ENCODE measurements around the gene LRWD1.
"Not testable (repeated sequence)": the region's sequence is repeated elsewhere in the genome, so short reads cannot be mapped to it uniquely, and the experiment has no call there.

Gene LRWD1

DNA sequence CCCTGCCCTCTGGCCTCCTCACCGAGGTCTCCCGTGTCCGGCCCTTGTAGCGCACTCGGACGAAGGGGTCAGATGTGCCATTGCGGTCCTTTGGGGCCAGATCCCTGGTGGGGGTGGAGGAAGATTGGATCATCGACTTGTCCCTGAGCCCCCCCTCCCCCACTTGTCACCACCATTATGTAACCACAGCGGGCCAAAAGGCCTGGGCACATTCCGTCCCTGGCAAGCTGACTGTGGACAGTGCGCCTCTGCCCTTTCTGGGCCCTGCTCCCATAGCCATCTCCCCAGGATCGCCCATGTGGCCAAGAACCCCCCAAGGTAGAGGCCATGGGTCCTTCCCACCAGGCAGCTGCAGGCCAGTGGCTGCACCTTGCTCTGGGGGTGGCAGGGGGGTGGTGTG lies 38.4 kb downstream of the LRWD1 start:
- DNase-seq: not testable (repeated sequence)

DNA sequence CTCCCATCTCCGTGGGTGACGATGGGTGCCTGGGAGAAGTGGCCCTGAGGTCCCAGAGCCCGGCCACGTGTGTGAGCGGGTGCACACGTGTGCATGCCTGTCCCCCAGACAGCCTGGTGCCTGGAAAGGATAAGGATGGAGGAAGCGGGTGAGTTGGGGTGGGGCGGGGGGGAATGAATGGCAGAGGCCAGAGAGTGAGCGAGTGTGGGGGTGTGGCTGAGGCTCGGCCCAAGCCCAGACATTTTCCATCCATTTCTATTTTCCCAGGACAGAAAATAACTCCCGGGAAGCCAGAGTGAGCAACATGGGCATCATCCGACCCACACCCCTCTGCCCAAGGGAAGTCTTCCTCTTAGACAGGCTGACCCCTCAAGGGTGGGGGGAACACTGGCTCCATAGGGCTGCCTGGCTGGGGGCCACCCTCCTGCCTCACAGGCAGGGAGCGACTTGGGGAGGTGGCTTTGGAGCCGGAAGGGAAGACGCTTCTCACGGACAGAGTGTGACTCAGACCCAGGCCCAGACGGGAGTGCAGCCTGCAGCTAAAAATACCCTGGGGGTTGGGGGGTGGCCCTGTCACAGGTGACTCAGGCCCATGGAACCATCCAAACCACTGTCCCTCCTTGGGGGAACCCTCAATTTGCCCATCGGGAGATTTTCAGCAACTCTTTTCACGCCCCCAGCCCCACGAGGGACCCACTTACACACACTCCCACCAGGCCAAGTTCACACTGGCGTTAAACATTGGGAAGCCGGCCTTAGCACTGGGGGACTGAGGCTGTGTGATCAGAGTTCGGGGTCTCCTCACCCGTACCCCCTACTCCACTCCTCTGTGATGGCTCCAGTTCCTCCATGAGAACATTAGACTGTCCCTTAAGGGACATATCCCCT lies 40.8 kb downstream of the LRWD1 start:
- DNase-seq: not testable (repeated sequence)

DNA sequence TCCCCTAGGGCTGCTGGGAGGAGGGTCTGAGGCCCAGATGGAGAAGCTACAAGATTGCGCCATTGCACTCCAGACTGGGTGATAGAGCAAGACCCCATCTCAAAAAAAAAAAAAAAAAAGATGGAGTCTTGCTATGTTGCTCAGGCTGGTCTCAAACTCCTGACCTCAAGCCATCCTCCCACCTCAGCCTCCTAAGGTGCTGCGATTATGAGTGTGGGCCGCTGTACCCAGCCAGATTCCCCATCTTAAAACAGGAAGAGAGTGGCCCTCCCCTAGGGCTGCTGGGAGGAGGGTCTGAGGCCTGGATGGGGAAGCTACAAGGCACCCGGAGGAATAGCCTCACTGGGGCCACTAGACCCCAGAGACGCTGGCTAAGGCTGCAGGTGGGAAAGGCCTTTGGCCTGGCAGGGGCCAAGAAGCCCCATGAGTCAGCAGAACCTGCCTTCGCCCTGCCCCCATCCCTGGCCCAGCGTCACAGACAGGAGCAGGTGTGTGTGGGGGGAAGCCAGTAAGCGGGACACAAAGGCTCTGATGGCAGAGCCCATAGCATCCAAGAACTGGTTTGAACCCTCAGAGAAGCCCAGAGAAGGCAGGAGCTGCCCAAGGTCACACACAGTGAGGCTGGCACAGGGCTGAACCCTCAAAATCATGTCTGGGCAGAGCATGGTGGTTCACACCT lies 42.8 kb downstream of the LRWD1 start:
- DNase-seq: not testable (repeated sequence)

DNA sequence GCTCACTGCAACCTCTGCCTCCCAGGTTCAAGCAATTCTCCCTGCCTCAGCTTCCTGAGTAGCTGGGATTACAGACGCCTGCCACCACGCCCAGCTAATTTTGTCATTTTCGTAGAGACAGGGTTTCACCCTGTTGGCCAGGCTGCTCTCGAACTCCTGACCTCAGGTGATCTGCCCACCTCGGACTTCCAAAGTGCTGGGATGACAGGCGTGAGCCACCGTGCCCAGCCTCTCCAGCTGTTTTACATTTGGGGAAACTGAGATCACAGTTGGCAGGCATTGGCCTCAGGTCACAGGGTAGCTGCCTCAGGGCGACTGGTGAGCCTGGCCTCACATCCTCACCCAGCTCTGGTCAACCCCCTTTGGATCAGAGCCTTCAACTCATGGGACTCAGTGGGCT lies 45.8 kb downstream of the LRWD1 start:
- not testable (repeated sequence) for DNase-seq

DNA sequence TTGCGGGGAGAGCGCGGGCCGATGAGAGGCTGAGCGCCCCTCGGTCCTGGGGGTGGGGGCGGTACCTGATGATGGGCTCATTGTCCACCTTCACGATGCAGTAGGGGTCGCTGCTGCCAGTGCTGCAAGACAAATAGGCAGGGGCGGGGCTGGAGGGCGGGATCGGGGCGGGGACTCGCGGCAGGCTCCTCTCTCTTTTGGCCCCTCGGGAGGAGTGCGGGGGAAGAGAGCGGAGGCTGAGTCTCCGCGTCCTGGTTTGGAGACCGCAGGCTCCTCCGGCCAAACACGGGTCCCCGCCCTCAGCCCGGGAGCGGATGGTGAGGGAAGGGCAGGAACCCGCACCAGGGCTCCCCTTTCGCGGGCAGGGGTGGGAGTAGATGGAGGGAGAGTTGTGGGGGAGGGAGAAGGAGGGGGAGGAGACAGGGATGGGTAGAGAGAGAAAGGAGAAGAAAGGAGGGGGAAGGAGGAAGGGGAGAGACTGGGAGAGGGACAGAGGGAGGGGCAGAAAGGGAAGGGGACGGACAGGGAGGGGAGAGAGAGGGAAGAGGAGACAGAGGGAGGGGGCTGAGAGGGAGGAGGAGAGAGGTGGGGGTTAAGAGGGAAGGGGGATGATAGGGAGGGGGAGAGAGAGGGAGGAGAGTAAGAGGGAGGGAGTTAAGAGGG lies 47.2 kb downstream of the LRWD1 start:
- DNase-seq: not testable (repeated sequence)

DNA sequence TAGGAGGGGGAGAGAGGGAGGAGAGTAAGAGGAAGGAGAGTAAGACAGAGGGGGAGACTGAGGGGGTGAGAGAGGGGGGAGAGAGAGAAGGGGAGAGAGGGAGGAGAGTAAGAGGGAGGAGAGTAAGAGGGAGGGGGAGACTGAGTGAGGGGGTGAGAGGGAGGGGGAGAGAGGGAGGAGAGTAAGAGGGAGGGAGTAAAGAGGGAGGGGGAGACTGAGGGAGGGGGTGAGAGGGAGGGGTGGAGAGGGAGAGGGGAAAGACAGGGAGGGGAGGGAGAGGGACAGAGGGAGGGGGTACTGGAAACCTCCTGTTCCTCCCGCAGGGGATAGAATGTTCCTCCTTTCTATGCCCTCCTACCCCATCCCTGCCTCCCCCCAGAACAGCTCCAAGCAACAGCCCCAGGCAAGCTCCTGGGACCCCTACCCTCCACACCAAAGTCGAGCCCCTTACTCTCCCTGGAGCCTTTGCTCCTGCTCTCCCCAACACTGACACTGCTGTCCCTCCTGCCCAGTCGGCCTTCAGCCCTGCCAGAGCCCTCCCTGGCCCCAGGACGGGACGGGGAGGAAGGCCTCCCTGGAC lies 47.9 kb downstream of the LRWD1 start:
- not testable (repeated sequence) for DNase-seq

DNA sequence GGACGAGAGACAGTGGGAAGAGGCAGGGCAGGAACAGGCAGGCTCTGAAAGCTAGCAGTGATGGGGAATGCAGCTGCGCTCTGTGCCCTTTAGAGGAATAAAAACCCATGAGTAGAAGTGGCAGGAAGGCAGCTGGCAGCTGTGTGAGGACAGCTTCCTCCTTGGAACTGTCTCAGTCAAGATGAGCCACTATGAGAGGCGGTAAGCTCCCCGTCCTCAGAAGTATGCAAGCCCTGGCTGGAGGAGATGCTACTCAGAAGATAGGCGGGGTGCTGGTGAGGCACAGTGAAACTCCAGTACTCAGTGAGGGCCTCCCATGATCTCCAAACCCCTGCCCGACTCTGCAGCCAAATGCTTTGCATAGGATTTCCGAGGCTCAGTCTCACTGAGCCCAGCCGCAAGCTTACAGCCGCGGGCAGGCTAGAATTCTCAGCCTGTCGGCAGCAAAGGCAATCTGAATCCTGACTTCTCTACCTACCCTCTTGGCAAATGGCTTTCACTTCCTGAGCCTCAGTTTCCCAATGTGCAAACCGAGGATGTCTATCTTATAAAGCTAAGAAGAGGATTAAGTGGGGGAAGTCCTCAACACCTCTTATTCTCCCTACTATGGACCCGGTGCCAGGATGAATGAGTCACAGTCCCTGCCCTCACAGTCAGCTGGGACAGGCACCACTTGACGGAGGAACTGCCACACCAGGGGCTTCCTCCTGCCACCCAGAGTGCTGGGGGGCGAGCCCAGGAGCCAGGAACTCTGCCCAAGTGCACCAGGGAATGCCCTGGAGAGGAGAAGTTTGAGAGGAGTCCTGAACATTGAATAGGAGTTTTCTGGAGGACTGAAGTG lies 50.3 kb downstream of the LRWD1 start:
- not testable (repeated sequence) for DNase-seq

DNA sequence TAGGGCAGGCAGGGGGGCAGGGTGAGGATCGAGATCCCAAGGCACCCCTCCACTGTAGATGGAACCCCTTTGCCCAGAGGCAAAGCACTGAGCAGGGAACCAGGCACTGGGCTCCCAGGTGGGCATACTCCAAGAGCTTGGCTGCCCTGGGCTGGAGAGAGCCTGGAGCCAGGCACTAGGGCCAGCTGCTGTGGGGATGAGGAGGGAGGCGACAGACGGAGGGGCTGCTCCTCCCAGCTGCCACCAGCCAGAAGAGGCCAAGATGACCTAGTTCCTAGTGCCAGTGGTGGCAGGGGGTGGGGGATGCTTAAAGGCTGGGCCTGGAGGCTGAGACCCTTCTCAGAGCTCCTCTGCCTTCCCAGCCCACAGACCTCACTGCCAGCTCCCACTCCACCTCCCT lies 51.1 kb downstream of the LRWD1 start:
- not testable (repeated sequence) for DNase-seq

DNA sequence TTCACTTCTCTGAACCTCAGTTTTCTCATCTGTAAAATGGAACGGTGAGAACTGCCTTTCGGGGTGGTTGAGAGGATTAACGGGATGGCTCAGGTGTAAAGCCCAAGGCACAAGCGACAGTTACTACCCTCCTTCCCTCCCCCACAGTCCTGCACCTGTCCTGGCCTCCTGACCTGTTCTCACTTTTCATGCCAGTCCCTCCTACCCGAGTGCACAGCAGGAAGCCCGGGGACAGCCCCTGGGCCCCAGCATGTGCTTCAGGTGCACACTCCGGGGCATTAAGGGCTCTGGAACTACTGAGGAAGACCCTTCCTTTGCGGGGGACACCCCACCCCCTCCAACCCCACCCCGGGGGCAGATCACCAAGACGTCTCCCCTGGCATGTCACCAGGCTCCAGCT lies 52.2 kb downstream of the LRWD1 start:
- DNase-seq: not testable (repeated sequence)

DNA sequence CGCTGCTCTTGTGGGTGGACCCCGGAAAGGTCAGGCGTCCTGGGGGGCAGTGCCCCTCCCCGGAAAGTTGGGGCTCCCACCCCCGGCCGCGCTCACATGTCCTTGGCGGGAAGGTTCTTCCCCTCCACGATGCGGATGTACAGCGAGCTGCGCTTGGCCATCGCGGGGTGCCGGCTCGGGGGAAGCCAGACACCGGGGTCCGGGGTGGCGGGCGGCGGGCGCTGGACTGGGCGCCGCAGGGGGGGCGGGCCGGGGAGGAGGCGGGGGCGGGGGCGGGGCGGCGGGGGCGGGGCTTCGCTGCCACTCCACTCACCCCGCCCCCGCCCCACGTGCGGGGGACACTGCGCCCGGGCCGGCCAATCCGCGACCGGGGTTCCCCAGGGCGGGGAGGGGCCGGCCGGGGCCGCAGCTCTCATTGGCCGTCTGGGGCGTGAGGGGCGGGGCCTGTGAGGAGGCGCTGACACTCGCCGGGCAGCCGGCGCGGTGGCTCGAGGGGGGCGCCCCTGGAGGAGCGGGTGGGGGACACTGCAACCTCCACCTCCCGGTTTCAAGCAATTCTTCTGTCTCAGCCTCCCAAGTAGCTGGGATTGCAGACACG lies 52.9 kb downstream of the LRWD1 start, which contains the start of gene RASA4B:
Gene RASA4B, minus strand, starts transcription at position 228 of the 598 bp plus-strand sequence. Its CDS starts 67 bp downstream, at position 161.
- DNase-seq: not testable (repeated sequence)

DNA sequence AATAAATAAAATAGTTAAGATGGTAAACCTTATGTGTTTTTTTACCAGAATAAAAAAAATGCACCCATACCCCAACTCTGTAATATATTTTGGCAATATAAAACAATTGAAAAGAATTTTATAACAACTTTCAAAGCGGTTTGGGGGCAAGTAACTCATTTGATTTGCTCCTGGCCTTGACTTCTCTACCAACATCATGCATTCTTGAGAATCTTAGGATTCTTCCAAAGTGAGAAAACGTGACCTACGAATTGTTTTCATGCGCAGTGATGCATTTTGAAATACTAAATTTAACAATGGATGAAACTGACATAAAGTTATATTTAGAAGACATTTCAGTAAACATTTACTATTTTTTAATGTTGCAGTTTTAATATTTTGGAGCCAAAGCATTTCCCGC lies 56.0 kb downstream of the LRWD1 start:
- DNase-seq: not testable (repeated sequence)

Data from activated T-cell treated with anti-CD3 and anti-CD28 coated beads for 4 hours (primary cell).